GM12878 (cell line): ENCODE results near the gene MRPS15. TPM values are rescaled to one million over a fixed set of nuclear protein-coding genes. Genes with fewer than 3 reads are reported as not detected.

Experiments
- ATAC-seq: fragments of 200-7000 bp; cut with Tn5 transposase; 3 replicates; pipeline ENCODE4 v1.9.1; 2020; ENCODE audit warnings: mild to moderate bottlenecking, moderate library complexity
- BruUV-seq: library from RNA; stranded (reverse); fragments of 400-500 nt; replicated peaks from 2 replicates; lab custom pipeline; 2021; lab: Mats Ljungman, UMichigan
- CTCF ChIA-PET: fragments of 300-600 bp; sonication (Branson Sonifier 250); formaldehyde crosslinking; extraction: SDS; loops from one replicate; lab custom pipeline; 2021; ENCODE audit warnings: inconsistent platforms; lab: Yijun Ruan, JAX
- POLR2A ChIA-PET: fragments of 350-600 bp; formaldehyde crosslinking; extraction: SDS; loops from one replicate; lab custom pipeline; 2021; ENCODE audit warnings: inconsistent platforms; lab: Charles Lee
- RAD21 ChIA-PET: fragments of 300-600 bp; sonication (Branson Sonifier 250); formaldehyde crosslinking; loops from one replicate; lab custom pipeline; 2023; ENCODE audit warnings: antibody characterized with exemption; ENCODE audit not compliant: unreplicated experiment; lab: Charles Lee
- SMC1A ChIA-PET: fragments of 300-600 bp; sonication (Branson Sonifier 250); formaldehyde crosslinking; loops from one replicate; lab custom pipeline; 2023; ENCODE audit not compliant: unreplicated experiment, uncharacterized antibody; lab: Charles Lee
- DNase-seq: peaks from one replicate; pipeline ENCODE4 v3.0.0-alpha.2; 2011; ENCODE audit warnings: low read depth, low spot score
- FAIRE-seq: peaks from 3 replicates; lab custom pipeline; 2011; peaks lifted over from hg19 to GRCh38; lab: Jason Lieb, UNC
- H2AFZ ChIP-seq: 2 replicates; pipeline ENCODE4 v1.6.0; 2011; ENCODE audit warnings: low read depth, low read length, control low read depth; ENCODE audit not compliant: control insufficient read depth
- H3K27ac ChIP-seq: 2 replicates; pipeline ENCODE4 v1.5.1; 2011; ENCODE audit warnings: control low read depth; ENCODE audit not compliant: control insufficient read depth, insufficient read depth
- H3K27me3 ChIP-seq, 2 experiments: replicated peaks in 1 of 2; 2 replicates each; pipeline versions ENCODE4 v1.6.0 to v1.6.1; 2011; ENCODE audit warnings: low read length in 1 of 2; ENCODE audit not compliant: control insufficient read depth in 2 of 2, insufficient read depth in 2 of 2
- H3K36me3 ChIP-seq, 2 experiments: 2 replicates each; pipeline ENCODE4 v1.5.1; 2011; ENCODE audit warnings: low read length in 1 of 2; ENCODE audit not compliant: control insufficient read depth in 2 of 2, insufficient read depth in 2 of 2
- H3K4me1 ChIP-seq: 2 replicates; pipeline ENCODE4 v1.6.1; 2011; ENCODE audit warnings: mild to moderate bottlenecking, low read length, moderate library complexity, mixed read lengths; ENCODE audit not compliant: control insufficient read depth, insufficient read depth
- H3K4me2 ChIP-seq: 2 replicates; pipeline ENCODE4 v1.6.0; 2011; ENCODE audit warnings: control low read depth; ENCODE audit not compliant: control insufficient read depth, insufficient read depth
- H3K4me3 ChIP-seq: fragments of 200-600 bp; sonication (generic); 2 replicates; pipeline ENCODE4 v1.5.1; 2016
- H3K79me2 ChIP-seq: 2 replicates; pipeline ENCODE4 v1.6.0; 2011; ENCODE audit warnings: low read length; ENCODE audit not compliant: control insufficient read depth, insufficient read depth
- H3K9ac ChIP-seq: 2 replicates; pipeline ENCODE4 v1.8.0; 2011; ENCODE audit warnings: low read length, control low read depth, mixed read lengths; ENCODE audit not compliant: control insufficient read depth, insufficient read depth
- H3K9me3 ChIP-seq: replicated peaks from 3 replicates; pipeline ENCODE4 v1.5.1; 2011; ENCODE audit warnings: mild to moderate bottlenecking, low read length; ENCODE audit not compliant: control insufficient read depth, insufficient read depth
- H4K20me1 ChIP-seq: 2 replicates; pipeline ENCODE4 v1.6.0; 2011; ENCODE audit not compliant: control insufficient read depth, insufficient read depth
- BRCA1 ChIP-seq: IDR thresholded peaks from 2 replicates; pipeline ENCODE4 v1.6.1; 2011; ENCODE audit warnings: low read depth, low read length, improper control_type of control experiment
- IKZF1 ChIP-seq: fragments of 450-650 bp; conservative IDR thresholded peaks from 2 replicates; pipeline ENCODE4 v1.6.1; 2017; ENCODE audit warnings: antibody characterized with exemption, mild to moderate bottlenecking
- JUND ChIP-seq: IDR thresholded peaks from 2 replicates; pipeline ENCODE4 v1.6.1; 2012; ENCODE audit warnings: low read depth, mild to moderate bottlenecking, low read length, improper control_type of control experiment, moderate library complexity
- KAT2A ChIP-seq: conservative IDR thresholded peaks from 2 replicates; pipeline ENCODE4 v1.6.1; 2011; ENCODE audit warnings: low read depth, low read length; ENCODE audit not compliant: control insufficient read depth
- LARP7 ChIP-seq: fragments of 450-650 bp; IDR thresholded peaks from 2 replicates; pipeline ENCODE4 v1.6.1; 2017; ENCODE audit warnings: mild to moderate bottlenecking
- MEF2A ChIP-seq: IDR thresholded peaks from 2 replicates; pipeline ENCODE4 v1.6.1; 2011; ENCODE audit warnings: low read depth, mild to moderate bottlenecking, low read length, moderate library complexity; ENCODE audit not compliant: insufficient read depth
- MTA3 ChIP-seq: IDR thresholded peaks from 2 replicates; pipeline ENCODE4 v1.6.1; 2012; ENCODE audit warnings: low read length, inconsistent platforms, borderline replicate concordance
- PAX8 ChIP-seq: fragments of 450-650 bp; IDR thresholded peaks from 2 replicates; pipeline ENCODE4 v1.6.1; 2017; ENCODE audit warnings: mild to moderate bottlenecking, moderate library complexity
- POU2F2 ChIP-seq: IDR thresholded peaks from 3 replicates; pipeline ENCODE4 v1.6.1; 2011; ENCODE audit warnings: low read depth, mild to moderate bottlenecking, low read length, borderline replicate concordance
- RAD51 ChIP-seq: fragments of 450-650 bp; IDR thresholded peaks from 2 replicates; pipeline ENCODE4 v1.6.1; 2016; ENCODE audit warnings: moderate library complexity, mild to moderate bottlenecking, inconsistent platforms
- TCF12 ChIP-seq: IDR thresholded peaks from 2 replicates; pipeline ENCODE4 v1.6.1; 2011; ENCODE audit warnings: low read depth, mild to moderate bottlenecking, low read length
- TCF3 ChIP-seq: IDR thresholded peaks from 2 replicates; pipeline ENCODE4 v1.6.1; 2012; ENCODE audit warnings: low read depth, mild to moderate bottlenecking, low read length, borderline replicate concordance; ENCODE audit not compliant: insufficient read depth
- ZNF384 ChIP-seq: IDR thresholded peaks from 2 replicates; pipeline ENCODE4 v1.6.1; 2012; ENCODE audit warnings: low read depth, mild to moderate bottlenecking, low read length, improper control_type of control experiment, borderline replicate concordance
- WGBS: methylation state at CpG from one replicate; pipeline ENCODE4 v1.1.6; 2016; ENCODE audit warnings: low lambda C conversion rate; ENCODE audit not compliant: insufficient replicate concordance, insufficient coverage; ENCODE audit errors: missing lambda C conversion rate; 5-methylcytosine and 5-hydroxymethylcytosine counted together
- in situ Hi-C: fragments of 300-500 bp; cut with MboI; formaldehyde crosslinking; loops from 9 replicates; pipeline ENCODE4 v1.14.3; 2018; ENCODE audit warnings: mixed read lengths
- intact Hi-C: fragments of 100-400 bp; cut with micrococcal nuclease; formaldehyde crosslinking; loops from one replicate; pipeline ENCODE4 v1.14.2; 2022; ENCODE audit not compliant: unreplicated experiment
- polyA plus RNA-seq, 11 experiments: library from polyadenylated mRNA; depleted of rRNA in 4 of 11; unstranded in 6 of 11; stranded (reverse) in 5 of 11; fragments of >200 nt; fragmentation: Nextera tagmentation in 4 of 11; fragmentation: Illumina TruSeq in 1 of 11; extraction: Ambion mirVana in 4 of 11; extraction: Trizol in 1 of 11; gene quantifications; 1 replicate in 1 of 11; 2 replicates in 10 of 11; pipeline versions ENCODE4 v1.2.1 to v1.2.3, GENCODE V29; 2011 to 2016; ENCODE audit warnings: inconsistent platforms in 2 of 11, missing spikeins in 2 of 11, low read depth in 1 of 11
- total RNA-seq, 4 experiments: library from RNA; depleted of rRNA in 3 of 4; stranded (reverse); fragments of >200 nt in 3 of 4; fragmentation: Illumina TruSeq in 1 of 4; extraction: Trizol in 1 of 4; gene quantifications; 2 replicates each; pipeline versions ENCODE4 v1.2.1 to v1.2.3, GENCODE V29; 2013 to 2021
- TF ChIP-seq, protein P1 (sequence below): fragments of 450-650 bp; IDR thresholded peaks from 2 replicates; pipeline ENCODE4 v1.6.1; 2017; ENCODE audit warnings: mild to moderate bottlenecking, moderate library complexity
- TF ChIP-seq, protein P2 (sequence below): fragments of 150-350 bp; IDR thresholded peaks from 2 replicates; pipeline ENCODE4 v1.6.1; 2016; ENCODE audit warnings: low read depth, low read length

The MRPS15 gene
- total and polyA plus RNA-seq, 10 of the 15 experiments (the other 5 are each of a cell fraction or from before 2014, with no cell fraction given): 41.1 to 207 (median 107) TPM

DNA sequence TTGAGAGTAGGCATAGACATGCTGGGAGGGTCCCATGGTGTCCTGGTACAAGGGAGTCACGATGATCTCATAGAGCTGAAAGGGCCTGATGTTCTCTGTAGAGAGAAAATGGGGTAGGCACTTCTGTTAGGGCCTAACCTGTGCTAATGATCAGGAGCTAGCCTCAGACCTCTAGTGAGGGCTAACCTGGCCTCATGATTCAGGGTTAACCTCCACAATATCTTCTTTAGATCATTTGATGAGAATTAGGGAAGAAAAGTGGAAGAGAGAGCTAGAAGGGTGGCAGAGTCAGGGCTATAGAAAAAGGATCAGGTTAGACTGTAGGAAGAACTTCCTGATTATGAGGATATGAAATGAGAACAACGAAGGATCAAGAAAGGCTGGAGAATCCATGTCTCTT, 5.0 kb upstream of the MRPS15 start:
- WGBS: 46% methylated on average over 2 of the region's 2 CpGs
- ChIA-PET POLR2A (no interaction called here), SMC1A (no interaction called here), CTCF (no interaction called here), RAD21 (no interaction called here)
- BruUV-seq: no TSS peak
- in situ Hi-C loops: no loop called here
- DNase-seq (no peak), FAIRE-seq (no peak), ATAC-seq (no peak)
- Histone ChIP-seq H4K20me1 (no peaks in the 10 kb centered on the region), H3K27ac (no peak overlapping the region), H3K4me3 (no peak overlapping the region), H3K4me1 (peaks cover 9% of the 10 kb centered on the region), H3K79me2 (peaks cover 2% of the 10 kb centered on the region), H3K9me3 (no peaks in the 10 kb centered on the region), H2AFZ (no peak overlapping the region), H3K36me3 (no peaks in the 10 kb centered on the region), H3K27me3 (no peaks in the 10 kb centered on the region), H3K9ac (no peak overlapping the region), H3K4me2 (no peak overlapping the region)
- intact Hi-C loops: no loop called here
- TF ChIP-seq MTA3 (no peak), KAT2A (no peak), POU2F2 (no peak), LARP7 (no peak), TCF3 (no peak), TCF12 (no peak), ZNF384 (no peak), JUND (no peak), BRCA1 (no peak), RAD51 (no peak), MEF2A (no peak), IKZF1 (no peak), PAX8 (no peak)
- TF ChIP-seq, protein P1, sequence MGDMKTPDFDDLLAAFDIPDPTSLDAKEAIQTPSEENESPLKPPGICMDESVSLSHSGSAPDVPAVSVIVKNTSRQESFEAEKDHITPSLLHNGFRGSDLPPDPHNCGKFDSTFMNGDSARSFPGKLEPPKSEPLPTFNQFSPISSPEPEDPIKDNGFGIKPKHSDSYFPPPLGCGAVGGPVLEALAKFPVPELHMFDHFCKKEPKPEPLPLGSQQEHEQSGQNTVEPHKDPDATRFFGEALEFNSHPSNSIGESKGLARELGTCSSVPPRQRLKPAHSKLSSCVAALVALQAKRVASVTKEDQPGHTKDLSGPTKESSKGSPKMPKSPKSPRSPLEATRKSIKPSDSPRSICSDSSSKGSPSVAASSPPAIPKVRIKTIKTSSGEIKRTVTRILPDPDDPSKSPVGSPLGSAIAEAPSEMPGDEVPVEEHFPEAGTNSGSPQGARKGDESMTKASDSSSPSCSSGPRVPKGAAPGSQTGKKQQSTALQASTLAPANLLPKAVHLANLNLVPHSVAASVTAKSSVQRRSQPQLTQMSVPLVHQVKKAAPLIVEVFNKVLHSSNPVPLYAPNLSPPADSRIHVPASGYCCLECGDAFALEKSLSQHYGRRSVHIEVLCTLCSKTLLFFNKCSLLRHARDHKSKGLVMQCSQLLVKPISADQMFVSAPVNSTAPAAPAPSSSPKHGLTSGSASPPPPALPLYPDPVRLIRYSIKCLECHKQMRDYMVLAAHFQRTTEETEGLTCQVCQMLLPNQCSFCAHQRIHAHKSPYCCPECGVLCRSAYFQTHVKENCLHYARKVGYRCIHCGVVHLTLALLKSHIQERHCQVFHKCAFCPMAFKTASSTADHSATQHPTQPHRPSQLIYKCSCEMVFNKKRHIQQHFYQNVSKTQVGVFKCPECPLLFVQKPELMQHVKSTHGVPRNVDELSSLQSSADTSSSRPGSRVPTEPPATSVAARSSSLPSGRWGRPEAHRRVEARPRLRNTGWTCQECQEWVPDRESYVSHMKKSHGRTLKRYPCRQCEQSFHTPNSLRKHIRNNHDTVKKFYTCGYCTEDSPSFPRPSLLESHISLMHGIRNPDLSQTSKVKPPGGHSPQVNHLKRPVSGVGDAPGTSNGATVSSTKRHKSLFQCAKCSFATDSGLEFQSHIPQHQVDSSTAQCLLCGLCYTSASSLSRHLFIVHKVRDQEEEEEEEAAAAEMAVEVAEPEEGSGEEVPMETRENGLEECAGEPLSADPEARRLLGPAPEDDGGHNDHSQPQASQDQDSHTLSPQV: no peak
- TF ChIP-seq, protein P2, sequence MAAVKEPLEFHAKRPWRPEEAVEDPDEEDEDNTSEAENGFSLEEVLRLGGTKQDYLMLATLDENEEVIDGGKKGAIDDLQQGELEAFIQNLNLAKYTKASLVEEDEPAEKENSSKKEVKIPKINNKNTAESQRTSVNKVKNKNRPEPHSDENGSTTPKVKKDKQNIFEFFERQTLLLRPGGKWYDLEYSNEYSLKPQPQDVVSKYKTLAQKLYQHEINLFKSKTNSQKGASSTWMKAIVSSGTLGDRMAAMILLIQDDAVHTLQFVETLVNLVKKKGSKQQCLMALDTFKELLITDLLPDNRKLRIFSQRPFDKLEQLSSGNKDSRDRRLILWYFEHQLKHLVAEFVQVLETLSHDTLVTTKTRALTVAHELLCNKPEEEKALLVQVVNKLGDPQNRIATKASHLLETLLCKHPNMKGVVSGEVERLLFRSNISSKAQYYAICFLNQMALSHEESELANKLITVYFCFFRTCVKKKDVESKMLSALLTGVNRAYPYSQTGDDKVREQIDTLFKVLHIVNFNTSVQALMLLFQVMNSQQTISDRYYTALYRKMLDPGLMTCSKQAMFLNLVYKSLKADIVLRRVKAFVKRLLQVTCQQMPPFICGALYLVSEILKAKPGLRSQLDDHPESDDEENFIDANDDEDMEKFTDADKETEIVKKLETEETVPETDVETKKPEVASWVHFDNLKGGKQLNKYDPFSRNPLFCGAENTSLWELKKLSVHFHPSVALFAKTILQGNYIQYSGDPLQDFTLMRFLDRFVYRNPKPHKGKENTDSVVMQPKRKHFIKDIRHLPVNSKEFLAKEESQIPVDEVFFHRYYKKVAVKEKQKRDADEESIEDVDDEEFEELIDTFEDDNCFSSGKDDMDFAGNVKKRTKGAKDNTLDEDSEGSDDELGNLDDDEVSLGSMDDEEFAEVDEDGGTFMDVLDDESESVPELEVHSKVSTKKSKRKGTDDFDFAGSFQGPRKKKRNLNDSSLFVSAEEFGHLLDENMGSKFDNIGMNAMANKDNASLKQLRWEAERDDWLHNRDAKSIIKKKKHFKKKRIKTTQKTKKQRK: no peak
